ENCODE measurements around the gene TSFM.

The TSFM gene

GRCh38 chr12:57781244-57781643 is 1.3 kb upstream of the TSFM start:
- no peak for FAIRE-seq

- no peak for FAIRE-seq
These were observed 786 bp upstream of the TSFM start for GRCh38 chr12:57781801-57782200.

- FAIRE-seq = no peak
These were observed 362 bp upstream of the TSFM start for GRCh38 chr12:57782243-57782607.

- FAIRE-seq = no peak
These were observed 847 bp downstream of the TSFM start for GRCh38 chr12:57783466-57783801.

GRCh38 chr12:57783861-57784260 is 1.3 kb downstream of the TSFM start:
- no peak for FAIRE-seq

- FAIRE-seq = no peak
These were observed 11.3 kb downstream of the TSFM start for GRCh38 chr12:57793920-57794319.

- FAIRE-seq = no peak
These were observed 12.8 kb downstream of the TSFM start for GRCh38 chr12:57795354-57795753.

- FAIRE-seq = no peak
These were observed 14.4 kb downstream of the TSFM start for GRCh38 chr12:57796996-57797395.

- FAIRE-seq = no peak
These were observed 15.3 kb downstream of the TSFM start for GRCh38 chr12:57797933-57798332.

GRCh38 chr12:57800965-57801364 is 18.4 kb downstream of the TSFM start:
- no peak for FAIRE-seq

- no peak for FAIRE-seq
These were observed 20.0 kb downstream of the TSFM start for GRCh38 chr12:57802607-57803006.

- no peak for FAIRE-seq
These were observed 20.8 kb downstream of the TSFM start for GRCh38 chr12:57803319-57803893.

GRCh38 chr12:57806677-57807076 is 24.1 kb downstream of the TSFM start:
- FAIRE-seq = no peak

- FAIRE-seq = no peak
These were observed 24.7 kb downstream of the TSFM start for GRCh38 chr12:57807285-57807684.

GRCh38 chr12:57808351-57808750 is 25.8 kb downstream of the TSFM start:
- no peak for FAIRE-seq

GRCh38 chr12:57809425-57809824 is 26.8 kb downstream of the TSFM start:
- FAIRE-seq = no peak

GRCh38 chr12:57810450-57810849 is 27.9 kb downstream of the TSFM start:
- no peak for FAIRE-seq

- FAIRE-seq = no peak
These were observed 28.6 kb downstream of the TSFM start for GRCh38 chr12:57811028-57811755.

- no peak for FAIRE-seq
These were observed 30.8 kb downstream of the TSFM start for GRCh38 chr12:57813111-57813970.

- FAIRE-seq = no peak
These were observed 31.6 kb downstream of the TSFM start for GRCh38 chr12:57813971-57814772.

- no peak for FAIRE-seq
These were observed 32.8 kb downstream of the TSFM start for GRCh38 chr12:57815177-57816000.

Measured in A204.1 (cell line).